CD4-positive, alpha-beta T cell treated with Interleukin-10 for 1 hour (primary cell): Measurements from ENCODE around the gene RBM38.
A peak's percentile ranks its signal among the peaks of the same experiment; 100 is the strongest.

ENCODE experiments used
- DNase-seq: peaks from one replicate; pipeline ENCODE4 v3.0.0-alpha.2; 2020

RBM38 gene

DNA sequence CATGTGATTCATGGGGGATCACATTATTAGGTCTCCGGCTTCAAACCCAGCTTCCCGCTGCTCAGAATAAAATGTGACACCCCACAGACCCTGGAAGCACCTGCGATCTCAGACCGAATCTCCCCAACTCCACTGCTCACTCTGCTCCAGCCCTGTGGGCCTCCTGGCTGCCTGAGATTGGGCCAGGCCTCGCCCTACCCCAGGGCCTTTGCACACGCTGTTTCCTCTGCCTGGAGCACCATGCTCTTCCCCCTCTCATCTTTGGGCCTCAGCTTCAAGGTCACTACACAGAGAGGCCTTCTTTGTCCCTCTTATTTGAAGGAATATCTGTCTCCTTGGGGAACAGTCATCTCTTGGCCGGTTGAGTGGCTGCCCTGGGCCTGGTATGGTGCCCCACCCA lies 48.8 kb downstream of the RBM38 start:
- DNase-seq: no peak

DNA sequence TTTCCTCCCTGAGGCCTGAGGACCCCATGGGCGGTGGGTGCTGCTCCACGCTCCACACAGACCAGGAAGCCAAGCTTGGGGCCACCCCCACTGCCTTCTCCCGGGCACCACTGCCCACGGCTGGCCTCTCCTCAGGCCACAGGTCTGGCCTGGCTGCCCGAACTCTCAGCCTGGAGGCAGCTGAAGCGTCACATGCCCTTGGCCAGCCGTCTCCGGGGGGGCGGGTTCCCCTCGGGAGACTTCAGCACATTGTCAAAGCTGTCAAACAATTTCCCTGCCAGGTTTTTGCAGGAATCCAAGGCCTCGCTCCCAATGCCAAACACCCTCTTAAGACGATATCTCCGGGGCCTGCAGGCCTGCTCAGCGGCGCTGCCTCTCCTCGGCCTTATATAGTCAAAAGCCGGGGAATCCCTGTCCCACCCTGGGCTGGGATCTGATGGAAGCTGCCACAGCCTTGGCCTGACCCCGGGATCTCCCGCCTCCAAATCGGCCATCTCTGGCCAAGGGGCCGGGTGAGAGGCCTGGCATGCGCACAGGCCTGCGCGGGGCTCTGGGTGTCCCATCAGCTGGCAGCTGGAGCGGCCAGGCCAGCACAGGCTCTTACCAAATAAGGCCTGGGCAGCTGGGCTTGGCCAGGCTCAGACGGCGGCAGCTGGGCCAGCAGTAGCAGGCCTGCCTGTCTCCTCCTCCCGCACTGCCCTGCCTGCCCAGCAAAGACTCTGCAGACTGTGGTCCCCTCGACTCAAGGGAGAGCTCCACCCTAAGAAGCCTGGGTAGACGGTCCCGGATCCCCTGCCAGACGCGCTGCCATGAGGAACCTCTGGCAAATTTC lies 49.7 kb downstream of the RBM38 start:
- DNase-seq: no peak

DNA sequence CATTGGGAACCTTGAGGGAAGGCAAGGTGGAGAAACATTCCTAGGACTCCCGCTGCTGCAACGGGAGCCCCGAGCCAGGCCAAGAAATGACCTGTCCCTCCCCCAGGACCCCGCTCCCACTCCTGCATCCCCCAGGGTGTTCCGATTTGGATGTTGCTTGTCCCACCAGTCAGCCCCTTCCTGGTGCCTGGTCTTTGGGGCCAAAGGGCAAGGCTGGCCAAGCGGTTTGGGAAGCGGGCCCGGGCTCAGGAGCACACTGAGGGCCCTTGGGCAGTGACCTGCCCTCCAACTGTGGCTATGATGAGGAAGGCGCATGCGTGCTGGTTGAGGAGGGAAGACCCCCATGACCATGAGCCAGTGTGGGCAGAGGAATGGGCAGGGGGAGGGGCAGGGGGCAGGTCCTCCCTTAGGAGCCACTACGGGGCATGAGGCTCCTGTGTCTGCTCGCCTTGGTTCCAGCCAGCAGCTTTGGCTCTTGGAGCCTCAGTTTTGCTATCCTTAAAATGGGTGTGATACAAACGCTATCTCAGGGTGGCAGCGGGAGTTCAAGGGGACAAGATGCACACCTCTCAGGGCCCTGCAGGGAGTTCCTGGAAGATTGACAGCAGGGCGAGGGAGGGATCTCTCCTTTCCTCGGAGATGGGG lies 50.4 kb downstream of the RBM38 start:
- DNase-seq: no peak

DNA sequence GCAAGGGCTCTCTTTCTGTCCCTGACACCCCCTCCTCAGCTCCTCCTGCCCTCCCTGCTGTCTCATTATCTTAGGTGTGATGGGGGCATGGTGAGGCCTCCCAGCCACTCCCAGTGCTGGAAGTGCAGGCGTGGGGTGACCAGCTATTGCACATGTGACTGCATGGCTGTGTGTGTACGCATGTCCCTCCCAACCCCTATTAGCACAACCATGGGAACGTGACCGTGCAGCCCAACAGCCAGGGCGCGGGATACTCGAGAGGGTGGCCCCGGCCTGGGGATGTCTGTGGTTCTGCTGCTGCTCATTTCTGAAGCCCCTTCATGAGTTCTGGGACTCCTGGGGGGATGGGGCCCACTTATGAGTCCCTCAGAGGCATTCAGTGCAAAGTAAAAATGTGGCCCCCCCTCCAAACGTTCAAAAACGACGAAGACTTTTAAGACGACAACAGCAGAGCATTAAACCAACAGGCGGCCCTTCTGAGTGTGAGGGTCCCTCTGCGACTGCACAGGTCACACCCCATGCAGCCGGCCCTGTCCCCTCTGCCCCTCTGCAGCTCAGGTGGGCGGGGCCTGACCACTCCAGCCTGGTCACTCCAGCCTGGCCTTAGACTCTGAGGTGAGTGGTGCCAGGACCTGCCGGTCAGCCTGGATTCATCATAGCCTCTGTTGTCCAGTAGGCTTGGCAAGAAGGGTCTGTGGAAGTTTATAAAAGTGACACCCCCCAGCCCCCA lies 51.1 kb downstream of the RBM38 start:
- DNase-seq: no peak

DNA sequence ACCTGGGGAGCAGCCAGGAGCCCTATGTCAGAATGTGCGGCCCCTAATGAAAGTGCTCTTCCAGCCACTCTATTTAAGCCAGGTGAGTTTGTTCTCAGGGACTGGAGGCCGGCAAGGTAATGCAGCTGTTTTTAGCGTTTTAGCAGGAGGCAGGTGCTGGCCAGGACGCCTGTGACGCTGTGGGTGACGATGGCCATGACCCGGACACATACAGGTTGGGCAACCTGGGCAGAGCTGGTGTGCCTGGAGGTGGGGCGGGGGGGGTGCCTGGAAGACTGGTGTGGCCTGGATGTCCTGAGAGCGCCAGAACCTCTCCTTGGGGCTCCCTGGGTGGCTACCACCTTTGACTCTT lies 51.7 kb downstream of the RBM38 start:
- no peak for DNase-seq

DNA sequence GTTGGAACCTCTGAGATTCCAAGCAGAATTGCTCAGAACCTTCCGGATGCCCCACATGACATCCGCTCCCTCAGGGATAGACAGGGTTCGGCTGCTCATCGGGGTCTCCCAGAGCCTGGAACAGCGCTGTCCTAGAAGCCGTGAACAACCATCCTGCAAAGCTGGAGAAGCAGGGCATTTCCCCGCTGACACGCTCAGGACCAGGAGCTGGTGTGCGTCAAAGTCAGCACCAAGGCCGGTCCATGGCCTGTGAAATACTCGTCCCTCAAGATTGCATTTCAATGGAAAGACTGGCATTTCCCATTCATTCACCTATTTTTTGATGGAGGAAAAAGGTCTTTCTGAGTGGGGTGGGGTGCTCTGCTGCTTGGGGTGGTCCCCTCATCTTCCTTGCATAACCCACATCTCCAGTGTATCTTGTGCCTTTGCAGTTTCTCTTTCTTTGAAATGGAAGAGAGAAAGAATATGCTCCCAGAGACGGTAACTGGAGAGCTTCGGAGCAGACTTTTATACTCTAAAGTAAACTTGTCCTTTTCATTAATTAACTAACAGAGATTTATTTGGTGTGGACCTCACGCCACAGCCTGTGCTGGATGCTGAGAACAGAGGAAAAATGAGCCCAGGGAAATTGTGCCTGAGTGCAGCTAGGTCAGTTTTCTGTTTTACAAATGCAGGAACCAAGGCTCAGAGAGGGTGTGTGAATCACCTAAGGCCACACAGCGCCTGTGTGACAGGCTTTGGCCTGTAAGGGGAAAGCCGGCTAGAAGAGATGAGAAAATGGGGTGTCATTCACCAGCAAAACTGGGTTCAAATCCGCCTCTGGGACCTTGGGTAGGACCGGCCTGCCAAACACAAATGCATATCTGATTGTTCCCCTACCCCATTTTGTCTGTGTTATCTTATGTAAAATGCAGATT lies 52.4 kb downstream of the RBM38 start:
- no peak for DNase-seq

DNA sequence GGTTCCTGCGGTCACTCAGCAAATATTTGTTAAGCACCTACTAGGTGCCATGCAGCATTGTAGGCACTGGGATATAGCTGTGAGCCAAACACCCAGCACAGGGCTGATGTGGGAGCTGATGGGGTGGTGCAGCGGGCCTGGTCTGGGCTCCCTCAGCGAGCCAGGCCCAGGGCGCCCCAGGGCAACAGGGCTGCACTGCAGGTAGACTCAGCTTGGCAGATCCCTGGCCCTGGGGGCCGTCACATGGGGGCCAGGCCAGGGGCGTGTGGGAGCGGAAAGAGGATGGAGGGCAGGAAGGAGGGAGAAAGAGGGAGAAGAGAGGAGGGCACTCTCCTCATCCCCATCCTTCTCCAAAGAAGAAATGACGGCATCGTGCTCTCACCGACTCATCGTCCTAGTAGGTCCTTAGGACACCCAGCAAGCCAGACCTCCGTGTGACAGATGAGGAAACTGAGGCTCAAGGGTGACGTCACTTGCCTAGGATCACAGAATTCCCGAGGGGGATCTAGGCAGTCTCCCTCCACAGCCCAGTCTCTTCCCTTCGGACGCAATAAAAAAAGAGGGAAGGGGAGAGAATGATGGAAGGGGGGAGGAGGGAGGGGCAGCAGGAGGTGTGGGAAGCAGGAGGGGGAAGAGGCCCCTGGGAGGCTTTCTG lies 53.3 kb downstream of the RBM38 start:
- DNase-seq: no peak

DNA sequence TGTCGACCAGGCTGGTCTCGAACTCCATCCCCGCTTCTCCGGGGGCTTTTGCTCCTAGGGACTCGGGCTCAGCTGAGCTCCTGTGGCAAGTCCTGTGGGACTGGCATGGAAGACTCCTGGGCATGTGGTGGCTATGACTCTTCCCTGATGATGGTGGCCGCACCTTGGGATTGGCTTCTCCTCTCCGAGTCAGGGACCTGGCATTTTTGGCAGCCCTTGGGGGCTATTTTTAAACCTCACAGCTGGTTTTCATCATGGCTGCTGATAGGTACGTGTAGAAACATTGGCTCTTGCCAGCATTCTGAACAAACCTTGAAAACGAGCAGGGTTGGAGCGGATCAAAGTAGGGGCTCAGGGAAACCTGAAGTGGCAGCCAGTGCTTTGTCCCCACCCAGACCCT lies 54.1 kb downstream of the RBM38 start:
- DNase-seq: no peak

DNA sequence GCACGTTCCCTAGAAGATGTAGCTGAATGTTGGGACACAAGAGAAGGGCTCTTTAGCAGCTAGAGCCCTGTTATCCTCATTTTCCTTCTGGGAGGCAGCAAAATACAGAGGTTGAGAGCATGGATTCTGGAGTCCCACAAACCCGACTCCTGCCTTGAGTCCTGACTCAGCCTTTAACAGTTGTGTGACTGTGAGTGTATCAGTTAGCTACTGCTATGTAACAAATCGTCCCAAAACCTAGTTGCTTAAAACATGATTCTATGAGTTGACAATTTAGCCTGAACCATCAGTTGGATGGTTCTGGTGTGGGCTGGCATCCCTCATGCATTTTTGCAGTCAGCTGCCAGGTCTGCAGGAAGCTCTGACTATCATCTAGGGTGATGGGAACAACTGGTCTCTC lies 54.6 kb downstream of the RBM38 start:
- no peak for DNase-seq

DNA sequence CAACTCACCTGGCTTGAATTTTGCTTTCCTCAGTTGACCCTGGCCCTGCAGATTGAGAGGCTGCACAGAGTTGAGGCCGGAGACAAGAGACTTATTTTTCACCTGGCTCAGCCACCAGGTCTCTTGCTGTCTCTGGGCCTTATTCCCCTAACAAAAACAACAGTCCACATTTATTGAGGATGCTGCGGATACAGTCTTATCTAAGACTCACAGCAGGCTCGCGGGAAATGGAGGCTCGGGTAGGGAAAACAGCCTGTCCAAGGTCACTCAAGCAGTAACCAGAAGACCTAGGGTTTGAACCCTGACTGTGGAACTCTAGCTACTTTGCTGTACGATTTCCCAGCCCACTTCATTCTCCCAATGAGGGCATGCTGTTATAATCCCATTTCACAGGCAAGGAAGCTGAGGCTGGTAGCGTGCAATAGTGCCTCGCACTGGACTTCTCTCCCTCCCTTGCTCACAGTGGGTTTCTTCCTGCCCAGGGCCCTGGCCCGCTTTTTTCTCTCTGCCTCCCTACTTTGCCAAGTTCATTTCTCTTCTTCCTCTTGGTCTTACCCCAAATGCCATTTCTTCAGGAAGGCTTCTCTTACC lies 57.7 kb downstream of the RBM38 start:
- no peak for DNase-seq

DNA sequence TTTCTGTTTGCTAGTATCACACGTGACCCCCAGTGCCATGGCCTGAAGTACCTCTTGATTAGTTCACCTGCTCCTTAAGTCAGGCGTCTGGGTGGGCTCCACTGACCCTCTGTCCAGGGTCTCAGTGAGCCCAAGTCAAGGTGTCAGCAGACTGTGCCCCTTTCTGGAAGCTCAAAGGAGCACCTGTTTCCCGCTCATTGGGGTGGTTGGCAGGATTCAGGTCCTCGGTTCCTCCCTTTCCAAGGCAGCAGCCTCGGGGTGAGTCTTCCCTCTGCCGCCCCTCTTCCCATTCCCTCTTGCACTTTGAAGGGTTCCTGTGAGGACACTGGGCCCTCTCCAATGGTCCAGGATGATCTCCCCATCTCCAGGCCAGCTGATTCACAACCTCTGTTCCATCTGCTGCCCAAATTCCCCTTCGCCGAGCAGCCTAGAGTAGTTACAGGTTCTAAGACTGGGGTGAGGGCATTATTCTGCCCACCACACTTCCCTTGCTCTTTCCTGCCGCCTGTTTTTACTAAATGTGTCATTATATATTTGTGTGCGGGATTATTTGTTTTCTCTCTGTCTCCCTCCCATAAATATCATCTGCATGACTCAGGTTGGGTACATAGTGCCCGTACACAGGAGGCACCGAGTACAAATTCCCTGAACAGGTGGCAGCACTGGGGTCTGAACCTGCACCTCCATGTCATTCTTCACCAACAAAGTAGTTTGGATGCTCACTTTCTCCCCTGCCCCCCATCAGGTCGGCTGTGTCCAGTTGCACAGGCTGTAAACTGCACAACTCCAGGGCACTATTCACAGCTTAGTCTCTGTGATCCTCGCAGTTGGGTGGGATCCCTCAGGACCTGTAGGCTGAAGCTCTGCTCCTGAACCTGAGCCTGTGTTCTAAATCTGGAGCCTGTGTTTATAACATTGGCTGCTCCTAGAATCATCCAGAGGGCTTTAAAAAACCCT lies 58.5 kb downstream of the RBM38 start:
- no peak for DNase-seq

DNA sequence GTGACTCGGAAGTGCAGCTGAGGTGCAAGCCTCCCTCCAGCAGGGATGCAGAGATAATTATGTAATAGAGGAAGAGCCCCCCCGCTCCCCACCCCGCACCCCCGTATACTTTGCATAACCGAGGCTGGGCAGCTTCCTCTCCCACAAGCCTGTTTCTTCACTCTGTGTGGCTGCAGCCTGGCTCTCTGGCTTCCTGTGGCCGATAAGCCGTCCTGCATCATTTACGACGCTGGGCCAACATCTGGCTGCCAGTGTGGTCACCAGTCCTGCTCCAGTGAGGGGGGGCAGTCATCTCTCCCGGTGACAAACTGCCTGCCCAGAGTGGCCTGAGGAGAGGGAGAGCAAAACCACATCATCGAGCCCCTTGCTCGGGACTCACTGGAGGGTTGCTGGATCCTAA lies 59.2 kb downstream of the RBM38 start:
- DNase-seq: peak; percentile 26

DNA sequence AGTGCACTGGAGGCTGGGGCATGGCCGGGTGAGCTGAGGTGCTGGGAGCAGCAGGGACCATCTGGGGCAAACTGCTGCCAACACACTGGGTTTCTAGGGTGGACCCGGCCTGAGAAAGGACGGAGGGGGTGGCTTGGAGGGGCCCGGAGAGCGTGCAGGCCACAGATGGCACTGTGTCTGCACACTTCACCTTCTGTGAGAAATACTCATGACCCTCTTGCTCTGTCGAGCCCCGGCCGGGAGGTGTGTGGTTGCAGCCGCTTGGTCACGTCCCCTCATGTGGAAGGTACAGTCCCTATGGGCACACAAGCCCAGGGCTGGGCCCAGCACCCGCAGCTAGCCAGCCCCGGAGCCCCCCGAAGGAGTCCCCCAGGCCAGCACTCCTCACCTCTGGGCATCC lies 59.7 kb downstream of the RBM38 start:
- no peak for DNase-seq

DNA sequence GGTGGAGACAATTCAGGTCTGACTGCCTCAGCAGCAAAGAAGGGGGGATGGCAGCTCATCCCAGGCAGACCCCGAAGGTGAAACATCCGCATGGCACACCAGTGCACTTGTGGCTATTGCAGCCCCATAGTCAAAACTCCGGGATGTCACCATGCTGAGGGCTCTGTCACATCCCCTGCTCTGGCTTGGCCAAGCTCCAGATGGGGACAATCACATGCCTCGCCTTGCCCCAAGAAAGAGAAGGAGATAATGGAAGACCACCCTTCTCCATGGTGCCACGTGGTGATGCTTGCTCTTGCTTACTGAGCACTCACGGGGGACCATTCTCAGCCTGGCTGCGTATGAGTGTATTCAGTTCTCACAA lies 60.2 kb downstream of the RBM38 start:
- no peak for DNase-seq

DNA sequence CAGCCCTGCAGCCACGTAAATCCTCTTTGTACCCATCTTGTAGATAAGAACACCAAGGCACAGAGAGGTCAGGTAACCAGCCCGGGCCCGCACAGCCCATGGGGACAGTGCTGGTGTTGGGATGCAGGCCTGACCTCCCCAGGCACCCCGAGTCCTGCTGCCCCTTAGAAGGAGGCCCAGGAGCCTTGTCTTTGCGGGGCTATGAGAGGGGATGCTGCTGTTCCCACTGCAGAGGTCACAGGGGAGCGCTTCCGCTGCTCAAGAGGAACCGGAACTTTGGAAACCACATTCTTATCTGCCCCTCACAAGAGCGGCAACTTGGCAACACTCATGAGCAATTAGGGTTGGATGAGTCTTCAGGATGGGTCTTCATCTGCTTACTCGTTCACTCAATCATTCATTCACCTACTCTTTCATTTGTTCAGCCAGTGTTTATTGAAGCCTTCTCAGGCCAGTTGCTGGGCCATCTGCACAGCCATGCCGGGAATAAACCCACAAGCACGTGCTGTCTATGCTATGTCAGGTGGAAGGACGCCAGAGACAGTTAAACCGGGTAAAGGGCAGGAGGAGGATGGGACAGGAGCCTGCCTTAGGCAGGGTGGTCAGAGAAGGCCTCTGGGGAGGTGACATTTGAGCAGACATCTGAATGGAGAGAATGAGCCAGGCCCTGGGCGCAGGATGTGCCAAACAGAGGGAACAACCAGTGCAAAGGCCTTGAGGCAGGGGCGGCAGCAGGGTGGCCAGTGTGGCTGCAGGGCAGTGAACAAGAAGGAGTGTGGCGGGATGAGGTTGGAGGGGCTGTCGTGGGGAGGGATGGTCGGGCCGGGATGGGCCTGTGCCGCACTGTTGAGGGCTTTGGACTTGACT lies 60.8 kb downstream of the RBM38 start:
- DNase-seq: peak; percentile 29

DNA sequence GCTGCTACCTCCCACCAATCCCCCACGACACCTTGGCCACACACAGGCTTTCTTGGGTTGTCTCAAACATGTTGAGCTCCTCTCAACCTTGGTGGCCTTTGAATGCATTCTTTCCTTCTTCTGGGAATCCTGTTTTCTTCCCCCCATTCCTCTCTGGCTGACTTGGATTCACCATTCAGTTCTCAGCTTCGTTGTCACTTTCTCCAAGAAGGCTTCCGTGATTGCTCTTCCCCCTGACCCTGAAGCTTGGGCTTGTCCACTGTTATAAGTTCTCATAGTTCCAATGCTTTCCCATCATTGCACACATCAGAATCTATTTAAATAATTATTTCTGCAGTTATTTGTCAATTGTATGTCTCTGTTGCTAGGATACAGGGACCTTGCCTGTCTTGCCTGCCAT lies 64.2 kb downstream of the RBM38 start:
- DNase-seq: no peak

DNA sequence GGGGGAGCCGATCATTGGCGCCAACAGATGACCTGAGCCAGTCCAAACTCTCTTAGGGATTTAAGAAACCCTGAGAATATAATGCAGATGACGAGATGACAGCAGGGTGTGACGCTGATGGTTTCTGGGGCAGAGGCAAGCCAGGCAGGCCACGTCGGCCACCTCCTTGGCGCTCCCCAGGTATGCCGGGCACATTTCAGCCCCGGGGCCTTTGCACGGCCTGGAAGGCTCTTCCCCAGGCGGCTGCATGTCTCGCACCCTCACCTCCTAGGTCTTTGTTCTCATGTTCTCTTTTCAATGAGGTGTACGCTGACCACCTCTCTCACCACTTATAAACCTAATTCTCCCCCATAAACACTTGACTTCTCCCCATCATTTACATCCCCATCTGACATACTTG lies 64.9 kb downstream of the RBM38 start:
- no peak for DNase-seq

DNA sequence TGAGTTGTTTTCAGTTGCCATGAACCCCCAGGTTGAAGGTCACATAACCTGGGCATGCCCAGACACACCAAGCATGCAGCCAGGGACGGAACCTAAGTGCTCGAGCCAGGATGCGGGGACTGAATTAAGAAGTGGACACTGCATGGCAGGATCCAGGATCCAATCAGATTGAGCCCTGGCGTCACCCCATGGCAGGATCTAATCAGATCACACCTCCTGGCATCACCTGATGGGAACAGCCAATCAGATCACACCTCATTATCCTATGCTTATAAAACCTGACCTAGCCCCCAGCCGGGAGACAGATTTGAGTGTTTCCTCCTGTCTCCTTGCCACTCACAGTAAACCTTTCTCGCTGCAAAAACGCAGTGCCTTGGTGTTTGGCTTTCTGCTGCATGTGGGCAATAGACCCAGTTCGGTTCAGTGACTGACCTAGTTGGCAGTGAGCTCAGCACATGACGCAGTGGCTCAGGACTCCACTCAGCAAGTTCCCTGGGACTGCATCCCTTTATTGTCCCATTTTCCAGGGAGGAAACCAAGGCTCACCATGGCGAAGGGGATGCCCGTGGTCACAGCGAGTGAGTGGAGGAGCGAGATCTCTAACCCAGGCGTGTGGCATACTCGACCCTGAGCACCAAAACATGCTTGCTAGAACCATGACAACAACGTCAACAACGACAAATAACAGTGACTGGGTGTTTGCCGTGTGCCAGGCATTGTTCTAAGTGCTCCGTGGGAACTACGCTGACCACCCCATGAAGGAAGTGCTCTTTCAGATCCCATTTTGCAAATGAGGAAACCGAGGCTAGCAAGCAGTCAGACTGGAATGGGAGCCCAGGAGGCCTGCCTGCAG lies 66.3 kb downstream of the RBM38 start:
- no peak for DNase-seq
